ENCODE measurements around the gene MINDY3.

Gene MINDY3

GRCh38 chr10:15760681-15761080, 99.6 kb downstream of the MINDY3 start:
- H3K9me3 ChIP-seq (ENCODE audit: control insufficient read depth in 1 of 2, low read length in 2 of 2): no peaks in the 10 kb centered on the region
- H3K27me3 ChIP-seq (ENCODE audit: control insufficient read depth in 1 of 2, insufficient read depth in 2 of 2, low read length in 2 of 2): no peaks in the 10 kb centered on the region
- no peak overlapping the region for H3K27ac ChIP-seq (ENCODE audit: low read depth, low read length)
- no peak overlapping the region for H3K9ac ChIP-seq (ENCODE audit: low read depth in 1 of 2, low read length in 2 of 2)
- no peaks in the 10 kb centered on the region for H3K36me3 ChIP-seq (ENCODE audit: control insufficient read depth in 1 of 2, insufficient read depth in 2 of 2, low read length in 2 of 2)
- no peak overlapping the region for H3K4me3 ChIP-seq (ENCODE audit: low read depth in 1 of 2, low read length in 2 of 2)
- no peaks in the 10 kb centered on the region for H3K4me1 ChIP-seq (ENCODE audit: control insufficient read depth in 1 of 2, insufficient read depth in 2 of 2, low read length in 2 of 2)

GRCh38 chr10:15759265-15759664, 101.0 kb downstream of the MINDY3 start:
- no peaks in the 10 kb centered on the region for H3K27me3 ChIP-seq (ENCODE audit: control insufficient read depth in 1 of 2, insufficient read depth in 2 of 2, low read length in 2 of 2)
- H3K36me3 ChIP-seq (ENCODE audit: control insufficient read depth in 1 of 2, insufficient read depth in 2 of 2, low read length in 2 of 2): no peaks in the 10 kb centered on the region
- no peak overlapping the region for H3K4me3 ChIP-seq (ENCODE audit: low read depth in 1 of 2, low read length in 2 of 2)
- H3K9ac ChIP-seq (ENCODE audit: low read depth in 1 of 2, low read length in 2 of 2): no peak overlapping the region
- H3K27ac ChIP-seq (ENCODE audit: low read depth, low read length): no peak overlapping the region
- H3K9me3 ChIP-seq (ENCODE audit: control insufficient read depth in 1 of 2, low read length in 2 of 2): no peaks in the 10 kb centered on the region
- H3K4me1 ChIP-seq (ENCODE audit: control insufficient read depth in 1 of 2, insufficient read depth in 2 of 2, low read length in 2 of 2): no peaks in the 10 kb centered on the region

GRCh38 chr10:15758618-15759017, 101.7 kb downstream of the MINDY3 start:
- Histone ChIP-seq H3K27me3 (ENCODE audit: control insufficient read depth in 1 of 2, insufficient read depth in 2 of 2, low read length in 2 of 2) (no peaks in the 10 kb centered on the region), H3K9me3 (ENCODE audit: control insufficient read depth in 1 of 2, low read length in 2 of 2) (no peaks in the 10 kb centered on the region), H3K4me3 (ENCODE audit: low read depth in 1 of 2, low read length in 2 of 2) (no peak overlapping the region), H3K36me3 (ENCODE audit: control insufficient read depth in 1 of 2, insufficient read depth in 2 of 2, low read length in 2 of 2) (no peaks in the 10 kb centered on the region), H3K9ac (ENCODE audit: low read depth in 1 of 2, low read length in 2 of 2) (no peak overlapping the region), H3K27ac (ENCODE audit: low read depth, low read length) (no peak overlapping the region), H3K4me1 (ENCODE audit: control insufficient read depth in 1 of 2, insufficient read depth in 2 of 2, low read length in 2 of 2) (no peaks in the 10 kb centered on the region)

- Histone ChIP-seq H3K27me3 (ENCODE audit: control insufficient read depth in 1 of 2, insufficient read depth in 2 of 2, low read length in 2 of 2) (no peaks in the 10 kb centered on the region), H3K4me1 (ENCODE audit: control insufficient read depth in 1 of 2, insufficient read depth in 2 of 2, low read length in 2 of 2) (no peaks in the 10 kb centered on the region), H3K27ac (ENCODE audit: low read depth, low read length) (no peak overlapping the region), H3K4me3 (ENCODE audit: low read depth in 1 of 2, low read length in 2 of 2) (no peak overlapping the region), H3K9me3 (ENCODE audit: control insufficient read depth in 1 of 2, low read length in 2 of 2) (no peaks in the 10 kb centered on the region), H3K9ac (ENCODE audit: low read depth in 1 of 2, low read length in 2 of 2) (no peak overlapping the region), H3K36me3 (ENCODE audit: control insufficient read depth in 1 of 2, insufficient read depth in 2 of 2, low read length in 2 of 2) (no peaks in the 10 kb centered on the region)
Measured at GRCh38 chr10:15754937-15755336, 105.4 kb downstream of the MINDY3 start.

GRCh38 chr10:15751046-15751445, 109.3 kb downstream of the MINDY3 start:
- H3K9ac ChIP-seq (ENCODE audit: low read depth in 1 of 2, low read length in 2 of 2): no peak overlapping the region
- H3K4me3 ChIP-seq (ENCODE audit: low read depth in 1 of 2, low read length in 2 of 2): no peak overlapping the region
- H3K36me3 ChIP-seq (ENCODE audit: control insufficient read depth in 1 of 2, insufficient read depth in 2 of 2, low read length in 2 of 2): no peaks in the 10 kb centered on the region
- H3K9me3 ChIP-seq (ENCODE audit: control insufficient read depth in 1 of 2, low read length in 2 of 2): no peaks in the 10 kb centered on the region
- no peaks in the 10 kb centered on the region for H3K27me3 ChIP-seq (ENCODE audit: control insufficient read depth in 1 of 2, insufficient read depth in 2 of 2, low read length in 2 of 2)
- no peaks in the 10 kb centered on the region for H3K4me1 ChIP-seq (ENCODE audit: control insufficient read depth in 1 of 2, insufficient read depth in 2 of 2, low read length in 2 of 2)
- no peak overlapping the region for H3K27ac ChIP-seq (ENCODE audit: low read depth, low read length)

GRCh38 chr10:15748126-15748525, 112.2 kb downstream of the MINDY3 start:
- H3K27me3 ChIP-seq (ENCODE audit: control insufficient read depth in 1 of 2, insufficient read depth in 2 of 2, low read length in 2 of 2): no peaks in the 10 kb centered on the region
- H3K27ac ChIP-seq (ENCODE audit: low read depth, low read length): no peak overlapping the region

GRCh38 chr10:15747632-15748031, 112.7 kb downstream of the MINDY3 start:
- no peak overlapping the region for H3K4me3 ChIP-seq (ENCODE audit: low read depth in 1 of 2, low read length in 2 of 2)
- H3K4me1 ChIP-seq (ENCODE audit: control insufficient read depth in 1 of 2, insufficient read depth in 2 of 2, low read length in 2 of 2): no peaks in the 10 kb centered on the region
- H3K36me3 ChIP-seq (ENCODE audit: control insufficient read depth in 1 of 2, insufficient read depth in 2 of 2, low read length in 2 of 2): no peaks in the 10 kb centered on the region
- no peak overlapping the region for H3K9ac ChIP-seq (ENCODE audit: low read depth in 1 of 2, low read length in 2 of 2)
- no peaks in the 10 kb centered on the region for H3K27me3 ChIP-seq (ENCODE audit: control insufficient read depth in 1 of 2, insufficient read depth in 2 of 2, low read length in 2 of 2)
- no peak overlapping the region for H3K27ac ChIP-seq (ENCODE audit: low read depth, low read length)
- H3K9me3 ChIP-seq (ENCODE audit: control insufficient read depth in 1 of 2, low read length in 2 of 2): no peaks in the 10 kb centered on the region

More at GRCh38 chr10:15748126-15748525, 112.2 kb downstream of the MINDY3 start:
- no peak overlapping the region for H3K9ac ChIP-seq (ENCODE audit: low read depth in 1 of 2, low read length in 2 of 2)
- no peaks in the 10 kb centered on the region for H3K4me1 ChIP-seq (ENCODE audit: control insufficient read depth in 1 of 2, insufficient read depth in 2 of 2, low read length in 2 of 2)
- no peak overlapping the region for H3K4me3 ChIP-seq (ENCODE audit: low read depth in 1 of 2, low read length in 2 of 2)
- H3K36me3 ChIP-seq (ENCODE audit: control insufficient read depth in 1 of 2, insufficient read depth in 2 of 2, low read length in 2 of 2): no peaks in the 10 kb centered on the region
- H3K9me3 ChIP-seq (ENCODE audit: control insufficient read depth in 1 of 2, low read length in 2 of 2): no peaks in the 10 kb centered on the region

- H3K4me1 ChIP-seq (ENCODE audit: control insufficient read depth in 1 of 2, insufficient read depth in 2 of 2, low read length in 2 of 2): no peaks in the 10 kb centered on the region
- no peak overlapping the region for H3K4me3 ChIP-seq (ENCODE audit: low read depth in 1 of 2, low read length in 2 of 2)
- H3K9ac ChIP-seq (ENCODE audit: low read depth in 1 of 2, low read length in 2 of 2): no peak overlapping the region
- no peak overlapping the region for H3K27ac ChIP-seq (ENCODE audit: low read depth, low read length)
- H3K9me3 ChIP-seq (ENCODE audit: control insufficient read depth in 1 of 2, low read length in 2 of 2): no peaks in the 10 kb centered on the region
- no peaks in the 10 kb centered on the region for H3K36me3 ChIP-seq (ENCODE audit: control insufficient read depth in 1 of 2, insufficient read depth in 2 of 2, low read length in 2 of 2)
- no peaks in the 10 kb centered on the region for H3K27me3 ChIP-seq (ENCODE audit: control insufficient read depth in 1 of 2, insufficient read depth in 2 of 2, low read length in 2 of 2)
Measured at GRCh38 chr10:15745751-15746150, 114.6 kb downstream of the MINDY3 start.

- no peaks in the 10 kb centered on the region for H3K36me3 ChIP-seq (ENCODE audit: control insufficient read depth in 1 of 2, insufficient read depth in 2 of 2, low read length in 2 of 2)
- H3K9me3 ChIP-seq (ENCODE audit: control insufficient read depth in 1 of 2, low read length in 2 of 2): no peaks in the 10 kb centered on the region
- no peak overlapping the region for H3K4me3 ChIP-seq (ENCODE audit: low read depth in 1 of 2, low read length in 2 of 2)
- no peak overlapping the region for H3K9ac ChIP-seq (ENCODE audit: low read depth in 1 of 2, low read length in 2 of 2)
- H3K27me3 ChIP-seq (ENCODE audit: control insufficient read depth in 1 of 2, insufficient read depth in 2 of 2, low read length in 2 of 2): no peaks in the 10 kb centered on the region
- no peak overlapping the region for H3K27ac ChIP-seq (ENCODE audit: low read depth, low read length)
- no peaks in the 10 kb centered on the region for H3K4me1 ChIP-seq (ENCODE audit: control insufficient read depth in 1 of 2, insufficient read depth in 2 of 2, low read length in 2 of 2)
Measured at GRCh38 chr10:15744217-15744865, 116.0 kb downstream of the MINDY3 start.

GRCh38 chr10:15743443-15743842, 116.9 kb downstream of the MINDY3 start:
- no peaks in the 10 kb centered on the region for H3K4me1 ChIP-seq (ENCODE audit: control insufficient read depth in 1 of 2, insufficient read depth in 2 of 2, low read length in 2 of 2)
- no peak overlapping the region for H3K4me3 ChIP-seq (ENCODE audit: low read depth in 1 of 2, low read length in 2 of 2)

GRCh38 chr10:15742836-15743235, 117.5 kb downstream of the MINDY3 start:
- Histone ChIP-seq H3K36me3 (ENCODE audit: control insufficient read depth in 1 of 2, insufficient read depth in 2 of 2, low read length in 2 of 2) (no peaks in the 10 kb centered on the region), H3K27me3 (ENCODE audit: control insufficient read depth in 1 of 2, insufficient read depth in 2 of 2, low read length in 2 of 2) (no peaks in the 10 kb centered on the region), H3K4me1 (ENCODE audit: control insufficient read depth in 1 of 2, insufficient read depth in 2 of 2, low read length in 2 of 2) (no peaks in the 10 kb centered on the region), H3K4me3 (ENCODE audit: low read depth in 1 of 2, low read length in 2 of 2) (no peak overlapping the region), H3K9me3 (ENCODE audit: control insufficient read depth in 1 of 2, low read length in 2 of 2) (no peaks in the 10 kb centered on the region), H3K27ac (ENCODE audit: low read depth, low read length) (no peak overlapping the region), H3K9ac (ENCODE audit: low read depth in 1 of 2, low read length in 2 of 2) (no peak overlapping the region)

More at GRCh38 chr10:15743443-15743842, 116.9 kb downstream of the MINDY3 start:
- Histone ChIP-seq H3K27ac (ENCODE audit: low read depth, low read length) (no peak overlapping the region), H3K9me3 (ENCODE audit: control insufficient read depth in 1 of 2, low read length in 2 of 2) (no peaks in the 10 kb centered on the region), H3K27me3 (ENCODE audit: control insufficient read depth in 1 of 2, insufficient read depth in 2 of 2, low read length in 2 of 2) (no peaks in the 10 kb centered on the region), H3K9ac (ENCODE audit: low read depth in 1 of 2, low read length in 2 of 2) (no peak overlapping the region), H3K36me3 (ENCODE audit: control insufficient read depth in 1 of 2, insufficient read depth in 2 of 2, low read length in 2 of 2) (no peaks in the 10 kb centered on the region)
